GM23338 (cell line): ENCODE results near the gene FOXA2.

Experiments
- EZH2 ChIP-seq: fragments of 200-600 bp; sonication (generic); IDR thresholded peaks from one replicate; pipeline ENCODE4 v1.8.0; 2017; ENCODE audit warnings: antibody characterized with exemption, mild to moderate bottlenecking, low read depth; ENCODE audit not compliant: unreplicated experiment
- POLR2AphosphoS5 ChIP-seq: IDR thresholded peaks from 2 replicates; pipeline ENCODE4 v1.6.1; 2016; ENCODE audit warnings: antibody characterized with exemption, low read depth
- TF ChIP-seq, protein P1 (sequence below), 2 experiments: fragments of 200-600 bp in 1 of 2; sonication (generic) in 1 of 2; conservative IDR thresholded peaks; 2 replicates each; pipeline versions ENCODE4 v1.5.1 to v1.6.1; 2016 to 2017; ENCODE audit warnings: antibody characterized with exemption in 2 of 2, low read depth in 2 of 2, mild to moderate bottlenecking in 2 of 2, moderate library complexity in 1 of 2
- TF ChIP-seq, protein P2 (sequence below): IDR thresholded peaks from one replicate; pipeline ENCODE4 v1.6.1; 2018; ENCODE audit warnings: antibody characterized with exemption; ENCODE audit not compliant: unreplicated experiment

DNA sequence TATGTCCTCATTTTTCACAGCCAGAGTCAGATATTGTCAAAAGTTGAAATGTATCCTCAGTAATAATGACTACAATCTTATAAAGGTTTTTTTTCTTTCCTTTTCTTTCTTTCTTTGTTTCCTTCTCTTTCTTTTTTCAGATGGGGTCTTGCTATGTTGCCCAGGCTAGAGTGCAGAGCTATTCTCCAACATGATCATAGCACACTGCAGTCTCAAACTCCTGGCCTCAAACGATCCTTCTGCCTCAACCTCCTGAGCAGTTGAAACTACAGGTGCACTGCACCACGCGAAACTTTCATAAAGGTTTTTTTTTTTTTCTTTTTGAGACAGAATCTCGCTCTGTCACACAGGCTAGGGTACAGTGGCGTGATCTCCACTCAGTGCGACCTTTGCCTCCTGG is 31.1 kb upstream of the FOXA2 start:
- no peak for TF ChIP-seq POLR2AphosphoS5
- no peak for TF ChIP-seq EZH2
- TF ChIP-seq, protein P1, sequence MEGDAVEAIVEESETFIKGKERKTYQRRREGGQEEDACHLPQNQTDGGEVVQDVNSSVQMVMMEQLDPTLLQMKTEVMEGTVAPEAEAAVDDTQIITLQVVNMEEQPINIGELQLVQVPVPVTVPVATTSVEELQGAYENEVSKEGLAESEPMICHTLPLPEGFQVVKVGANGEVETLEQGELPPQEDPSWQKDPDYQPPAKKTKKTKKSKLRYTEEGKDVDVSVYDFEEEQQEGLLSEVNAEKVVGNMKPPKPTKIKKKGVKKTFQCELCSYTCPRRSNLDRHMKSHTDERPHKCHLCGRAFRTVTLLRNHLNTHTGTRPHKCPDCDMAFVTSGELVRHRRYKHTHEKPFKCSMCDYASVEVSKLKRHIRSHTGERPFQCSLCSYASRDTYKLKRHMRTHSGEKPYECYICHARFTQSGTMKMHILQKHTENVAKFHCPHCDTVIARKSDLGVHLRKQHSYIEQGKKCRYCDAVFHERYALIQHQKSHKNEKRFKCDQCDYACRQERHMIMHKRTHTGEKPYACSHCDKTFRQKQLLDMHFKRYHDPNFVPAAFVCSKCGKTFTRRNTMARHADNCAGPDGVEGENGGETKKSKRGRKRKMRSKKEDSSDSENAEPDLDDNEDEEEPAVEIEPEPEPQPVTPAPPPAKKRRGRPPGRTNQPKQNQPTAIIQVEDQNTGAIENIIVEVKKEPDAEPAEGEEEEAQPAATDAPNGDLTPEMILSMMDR (conservative IDR thresholded peaks at IDR 0.05; ENCODE audit: low read depth in 2 of 2): no peak
- TF ChIP-seq, protein P2, sequence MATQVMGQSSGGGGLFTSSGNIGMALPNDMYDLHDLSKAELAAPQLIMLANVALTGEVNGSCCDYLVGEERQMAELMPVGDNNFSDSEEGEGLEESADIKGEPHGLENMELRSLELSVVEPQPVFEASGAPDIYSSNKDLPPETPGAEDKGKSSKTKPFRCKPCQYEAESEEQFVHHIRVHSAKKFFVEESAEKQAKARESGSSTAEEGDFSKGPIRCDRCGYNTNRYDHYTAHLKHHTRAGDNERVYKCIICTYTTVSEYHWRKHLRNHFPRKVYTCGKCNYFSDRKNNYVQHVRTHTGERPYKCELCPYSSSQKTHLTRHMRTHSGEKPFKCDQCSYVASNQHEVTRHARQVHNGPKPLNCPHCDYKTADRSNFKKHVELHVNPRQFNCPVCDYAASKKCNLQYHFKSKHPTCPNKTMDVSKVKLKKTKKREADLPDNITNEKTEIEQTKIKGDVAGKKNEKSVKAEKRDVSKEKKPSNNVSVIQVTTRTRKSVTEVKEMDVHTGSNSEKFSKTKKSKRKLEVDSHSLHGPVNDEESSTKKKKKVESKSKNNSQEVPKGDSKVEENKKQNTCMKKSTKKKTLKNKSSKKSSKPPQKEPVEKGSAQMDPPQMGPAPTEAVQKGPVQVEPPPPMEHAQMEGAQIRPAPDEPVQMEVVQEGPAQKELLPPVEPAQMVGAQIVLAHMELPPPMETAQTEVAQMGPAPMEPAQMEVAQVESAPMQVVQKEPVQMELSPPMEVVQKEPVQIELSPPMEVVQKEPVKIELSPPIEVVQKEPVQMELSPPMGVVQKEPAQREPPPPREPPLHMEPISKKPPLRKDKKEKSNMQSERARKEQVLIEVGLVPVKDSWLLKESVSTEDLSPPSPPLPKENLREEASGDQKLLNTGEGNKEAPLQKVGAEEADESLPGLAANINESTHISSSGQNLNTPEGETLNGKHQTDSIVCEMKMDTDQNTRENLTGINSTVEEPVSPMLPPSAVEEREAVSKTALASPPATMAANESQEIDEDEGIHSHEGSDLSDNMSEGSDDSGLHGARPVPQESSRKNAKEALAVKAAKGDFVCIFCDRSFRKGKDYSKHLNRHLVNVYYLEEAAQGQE: no peak
